ENCODE measurements around the gene GLI3.
A peak's percentile ranks its signal among the peaks of the same experiment; 100 is the strongest.

GLI3 gene

DNA sequence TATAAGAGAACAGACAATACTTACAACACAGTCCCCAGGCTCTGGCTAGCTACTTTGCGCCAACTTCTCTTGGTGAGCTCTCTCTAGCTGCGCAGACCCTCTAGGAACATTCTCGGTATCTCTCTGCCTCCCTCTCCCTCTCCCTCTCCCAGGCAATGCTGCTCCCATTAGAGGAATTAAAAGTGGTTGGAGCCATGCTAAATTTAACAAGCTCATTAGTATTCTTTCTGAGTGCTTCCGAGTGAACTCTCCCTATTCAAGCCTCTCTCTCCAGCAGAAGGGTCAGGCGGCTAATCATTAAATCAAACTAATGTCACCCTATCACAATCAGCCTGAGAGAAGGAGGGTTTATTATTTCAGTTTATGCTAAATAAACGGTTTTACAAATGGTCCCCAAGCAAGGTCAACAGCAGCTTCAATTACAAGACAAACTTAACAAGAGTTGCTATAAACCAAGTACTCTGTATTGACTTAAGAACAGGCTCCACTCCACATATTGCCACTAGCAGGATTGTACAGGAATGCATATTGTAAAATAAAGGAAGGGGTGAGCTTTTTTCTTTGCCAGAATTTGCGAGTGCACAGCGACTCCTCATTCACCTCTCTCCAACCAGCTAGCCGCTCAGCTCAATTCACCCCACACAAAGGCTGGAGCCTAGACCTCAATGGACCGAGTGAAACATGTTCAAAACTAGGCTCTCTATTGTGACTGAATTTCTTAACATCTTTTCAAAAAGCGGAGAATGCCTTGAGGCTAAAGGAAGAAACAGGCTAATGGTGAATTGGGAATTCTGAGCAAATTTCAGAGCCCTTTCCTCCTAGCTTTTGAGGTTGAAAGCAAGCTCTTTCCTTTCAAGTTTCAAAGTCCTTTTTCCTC is 84.4 kb downstream of the GLI3 start:
- Histone ChIP-seq H3K36me3 (replicated peaks) (no peaks in the 10 kb centered on the region; the same call in none of the 2 replicates), H3K27me3 (ENCODE audit: low read depth) (no peaks in the 10 kb centered on the region), H3K9me3 (no peaks in the 10 kb centered on the region), H3K4me3 (peak overlapping the region; percentile 18), H3K4me1 (peaks cover 67% of the 10 kb centered on the region)
- in situ Hi-C loops (cut with MboI; ENCODE audit: low sequenced_read_pairs) = no loop called here
- peak; percentile 86 to 98 for DNase-seq (ENCODE audit: low spot score in 2 of 2)

DNA sequence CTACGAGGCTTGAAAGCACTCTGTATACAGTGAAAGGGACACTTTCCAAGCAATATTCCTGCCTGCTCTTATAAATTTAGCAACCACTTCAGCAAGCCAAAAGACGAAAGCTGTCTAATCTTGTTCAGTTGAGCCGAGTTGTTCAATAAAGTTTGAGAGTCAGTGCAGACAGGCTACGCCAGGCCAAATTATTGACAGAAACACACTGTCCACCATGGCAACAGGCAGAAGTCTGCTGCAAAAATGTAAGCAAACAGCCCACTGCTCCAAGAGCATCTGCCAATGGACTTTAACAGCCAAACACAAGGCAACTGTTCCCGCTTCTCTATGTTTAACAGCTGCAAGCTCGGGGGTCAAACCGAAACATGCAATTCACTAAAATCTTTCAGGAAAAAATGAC is 85.7 kb downstream of the GLI3 start:
- Histone ChIP-seq H3K9me3 (no peaks in the 10 kb centered on the region), H3K27me3 (ENCODE audit: low read depth) (no peaks in the 10 kb centered on the region), H3K4me3 (peak overlapping the region; percentile 18), H3K4me1 (peaks cover 62% of the 10 kb centered on the region), H3K36me3 (replicated peaks) (peaks cover 5% of the 10 kb centered on the region)
- in situ Hi-C loops (cut with MboI; ENCODE audit: low sequenced_read_pairs) = no loop called here
- DNase-seq (ENCODE audit: low spot score in 2 of 2) = peak in 1 of 2 experiments; percentile 30

DNA sequence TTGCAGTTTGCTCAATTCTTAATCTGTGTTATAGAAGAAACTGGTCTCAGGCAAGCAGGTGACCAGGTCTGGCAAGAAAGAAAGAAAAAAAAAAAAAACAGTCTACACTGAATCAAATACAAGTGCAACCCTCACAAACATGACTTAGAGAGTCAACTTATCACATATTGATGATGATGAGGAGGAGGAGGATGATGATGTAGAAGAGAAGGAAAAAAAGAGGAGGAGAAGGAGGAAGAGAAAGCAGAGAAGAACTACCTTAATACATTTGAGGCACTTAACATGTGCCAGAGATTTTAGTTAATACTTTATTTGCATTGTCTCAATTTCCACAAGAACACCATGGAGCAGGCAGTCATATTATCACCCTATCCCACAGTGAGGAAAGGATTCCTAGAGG is 91.5 kb downstream of the GLI3 start:
- in situ Hi-C loops (cut with MboI; ENCODE audit: low sequenced_read_pairs) = no loop called here
- H3K4me3 ChIP-seq = no peak overlapping the region
- no peak for DNase-seq (ENCODE audit: low spot score in 2 of 2)

DNA sequence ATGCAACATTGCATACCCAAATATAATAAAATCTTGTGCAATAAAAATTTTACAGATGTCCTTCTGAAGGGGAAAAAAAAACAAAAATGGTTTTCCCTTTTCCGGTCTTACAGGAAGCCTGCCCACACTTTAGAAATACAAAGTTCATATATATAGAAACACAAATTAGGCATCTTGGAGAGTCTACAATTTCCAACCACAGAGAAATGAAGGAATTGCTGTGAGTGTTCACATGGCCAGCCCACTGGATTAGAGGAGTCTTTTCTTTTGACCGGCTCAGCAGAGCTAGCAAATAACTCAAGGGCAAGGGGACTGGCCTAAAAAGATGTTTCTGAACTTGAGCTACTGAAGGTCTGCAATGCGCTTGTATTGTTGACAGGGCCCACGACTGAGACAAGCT is 92.4 kb downstream of the GLI3 start:
- H3K27me3 ChIP-seq (ENCODE audit: low read depth) = no peaks in the 10 kb centered on the region
- no peak for DNase-seq (ENCODE audit: low spot score in 2 of 2)

More for the DNA sequence above, 91.5 kb downstream of the GLI3 start:
- Histone ChIP-seq H3K9me3 (no peaks in the 10 kb centered on the region), H3K27me3 (ENCODE audit: low read depth) (no peaks in the 10 kb centered on the region), H3K36me3 (replicated peaks) (peaks cover 6% of the 10 kb centered on the region; the same call in 1 of the 2 replicates), H3K4me1 (peaks cover 25% of the 10 kb centered on the region)

DNA sequence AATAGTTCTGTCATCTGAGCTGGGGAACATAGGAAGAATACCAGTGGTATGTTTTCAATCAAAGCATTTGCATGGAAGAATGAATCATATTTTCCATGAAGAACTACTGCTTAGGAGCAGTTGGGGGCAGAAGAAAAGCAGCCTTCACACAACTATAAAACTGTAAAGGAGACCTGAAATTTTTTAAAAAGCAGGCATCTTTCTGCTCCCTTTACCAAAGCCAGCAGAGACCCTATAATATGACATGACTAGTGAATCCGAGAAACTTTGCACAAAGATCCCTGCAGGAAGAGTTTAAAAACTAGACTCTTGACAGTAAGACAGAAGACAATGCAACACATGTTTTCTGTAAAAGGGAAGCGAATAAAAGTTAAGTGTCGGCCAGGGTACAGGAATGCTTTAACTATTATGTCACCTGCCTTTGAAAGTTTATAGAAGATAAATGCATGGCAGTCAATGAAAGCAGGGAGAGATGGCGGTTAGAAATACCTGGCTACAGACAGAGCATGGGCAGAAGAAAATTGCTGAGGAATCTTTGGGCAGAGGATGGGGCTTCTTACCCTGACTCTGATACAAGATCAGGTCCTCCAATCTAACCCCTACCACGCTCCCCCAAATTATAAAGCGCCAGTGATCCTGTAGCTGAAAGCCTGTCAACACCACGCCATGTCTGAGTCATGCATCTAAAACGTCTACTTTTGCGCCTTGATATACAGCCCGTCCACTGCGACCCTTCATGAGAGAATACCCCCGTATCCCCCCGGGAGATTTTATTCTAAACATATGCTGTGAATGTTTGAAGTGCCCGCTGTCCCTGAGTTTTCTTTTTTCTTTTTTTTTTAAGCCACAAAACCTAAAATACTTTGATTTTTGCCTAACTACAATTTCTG is 93.1 kb downstream of the GLI3 start:
- no peaks in the 10 kb centered on the region for H3K9me3 ChIP-seq
- no peaks in the 10 kb centered on the region for H3K27me3 ChIP-seq (ENCODE audit: low read depth)
- DNase-seq (ENCODE audit: low spot score in 2 of 2) = no peak
- no peak overlapping the region for H3K4me3 ChIP-seq
- H3K4me1 ChIP-seq = peaks cover 16% of the 10 kb centered on the region
- peaks cover 6% of the 10 kb centered on the region for H3K36me3 ChIP-seq (replicated peaks)
- in situ Hi-C loops (cut with MboI; ENCODE audit: low sequenced_read_pairs) = no loop called here

More for the DNA sequence above, 92.4 kb downstream of the GLI3 start:
- H3K4me1 ChIP-seq = peaks cover 19% of the 10 kb centered on the region
- no peak overlapping the region for H3K4me3 ChIP-seq
- peaks cover 6% of the 10 kb centered on the region for H3K36me3 ChIP-seq (replicated peaks)
- in situ Hi-C loops (cut with MboI; ENCODE audit: low sequenced_read_pairs) = no loop called here
- H3K9me3 ChIP-seq = no peaks in the 10 kb centered on the region

DNA sequence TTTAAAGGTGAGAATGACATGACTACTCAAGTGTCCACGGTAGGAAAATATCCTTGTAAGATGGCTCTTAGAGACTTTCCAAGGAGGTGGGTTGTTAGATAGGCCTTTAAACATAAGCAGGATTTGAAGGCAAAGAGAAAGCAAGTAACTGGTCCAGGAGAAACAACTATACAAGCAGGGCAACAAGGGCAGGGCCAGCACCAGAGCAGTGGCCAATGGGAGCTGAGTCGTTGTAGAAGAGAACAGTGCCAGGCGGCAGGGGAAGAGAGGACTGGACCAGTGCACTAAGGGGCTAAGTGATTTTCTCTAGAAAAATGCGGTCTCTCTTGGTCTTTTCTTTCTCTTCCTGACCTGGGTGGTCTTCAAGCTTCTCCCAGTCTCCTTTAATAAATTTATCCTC is 94.9 kb downstream of the GLI3 start:
- Histone ChIP-seq H3K27me3 (ENCODE audit: low read depth) (no peaks in the 10 kb centered on the region), H3K36me3 (replicated peaks) (peaks cover 6% of the 10 kb centered on the region; the same call in 1 of the 2 replicates), H3K4me1 (peaks cover 16% of the 10 kb centered on the region), H3K9me3 (no peaks in the 10 kb centered on the region), H3K4me3 (no peak overlapping the region)
- in situ Hi-C loops (cut with MboI; ENCODE audit: low sequenced_read_pairs) = no loop called here
- no peak for DNase-seq (ENCODE audit: low spot score in 2 of 2)

DNA sequence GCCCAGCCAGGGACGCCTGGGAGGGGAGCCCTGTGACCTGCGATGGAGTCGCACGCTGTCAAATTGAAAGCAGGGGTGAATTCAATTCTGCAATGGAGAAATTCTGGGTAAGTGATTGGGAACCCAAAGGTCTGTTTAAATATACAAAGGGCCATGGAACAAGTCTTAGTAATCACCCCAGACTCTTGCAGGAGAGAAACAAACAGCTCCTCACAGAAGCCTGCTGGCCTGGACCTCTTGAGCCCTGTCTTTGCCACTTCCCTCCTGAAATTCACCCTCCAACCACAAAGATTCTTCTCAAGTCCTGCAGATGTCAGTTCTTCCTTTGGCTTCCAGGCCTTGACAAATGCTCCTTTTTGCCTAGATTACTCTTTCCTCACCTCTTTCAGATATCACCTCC is 97.3 kb downstream of the GLI3 start:
- Histone ChIP-seq H3K36me3 (replicated peaks) (no peaks in the 10 kb centered on the region; the same call in 1 of the 2 replicates), H3K4me3 (no peak overlapping the region), H3K4me1 (peaks cover 14% of the 10 kb centered on the region), H3K9me3 (no peaks in the 10 kb centered on the region), H3K27me3 (ENCODE audit: low read depth) (no peaks in the 10 kb centered on the region)
- no peak for DNase-seq (ENCODE audit: low spot score in 2 of 2)
- in situ Hi-C loops (cut with MboI; ENCODE audit: low sequenced_read_pairs) = no loop called here

DNA sequence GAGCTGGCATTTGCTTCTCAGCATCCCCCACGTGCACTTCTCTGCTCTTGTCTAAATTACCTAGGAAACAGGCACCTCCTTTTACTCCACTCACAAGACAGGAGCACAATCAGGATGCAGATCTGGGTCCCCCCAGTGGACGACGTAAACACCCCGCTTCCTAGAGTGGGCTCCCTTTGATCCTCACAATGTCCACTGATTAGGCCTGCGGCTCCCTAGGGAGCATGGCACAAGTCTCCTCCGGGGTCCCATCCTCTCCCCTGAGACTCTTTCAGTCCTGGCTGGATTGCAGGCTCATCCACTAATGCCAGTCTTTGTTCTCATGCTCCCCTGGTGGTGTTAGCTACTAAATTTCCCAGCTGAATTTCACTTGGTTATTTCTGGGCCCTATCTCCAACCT is 98.3 kb downstream of the GLI3 start:
- no peak for DNase-seq (ENCODE audit: low spot score in 2 of 2)
- Histone ChIP-seq H3K4me3 (no peak overlapping the region), H3K27me3 (ENCODE audit: low read depth) (no peaks in the 10 kb centered on the region), H3K36me3 (replicated peaks) (no peaks in the 10 kb centered on the region; the same call in 1 of the 2 replicates), H3K9me3 (no peaks in the 10 kb centered on the region), H3K4me1 (peaks cover 7% of the 10 kb centered on the region)
- in situ Hi-C loops (cut with MboI; ENCODE audit: low sequenced_read_pairs) = no loop called here

DNA sequence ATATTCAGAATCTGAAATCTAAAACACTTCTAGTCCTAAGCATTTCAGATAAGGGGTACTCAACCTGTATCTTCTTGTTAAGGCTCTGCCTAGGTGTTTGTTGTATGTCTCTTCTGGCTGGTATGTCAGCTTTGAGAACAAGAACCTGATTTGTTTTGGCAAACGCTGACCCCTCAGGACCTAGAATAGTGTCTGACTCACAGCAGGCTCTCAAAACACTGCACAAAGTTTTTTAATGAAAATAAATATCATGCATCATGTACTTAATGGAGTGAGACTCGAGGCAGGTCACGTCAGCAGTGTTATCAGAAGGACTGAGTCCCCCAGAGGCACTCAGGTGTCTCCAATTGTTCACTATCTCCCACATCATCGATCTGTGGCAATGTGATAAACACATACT is 99.1 kb downstream of the GLI3 start:
- Histone ChIP-seq H3K4me3 (no peak overlapping the region), H3K9me3 (no peaks in the 10 kb centered on the region), H3K36me3 (replicated peaks) (no peaks in the 10 kb centered on the region; the same call in 1 of the 2 replicates), H3K27me3 (ENCODE audit: low read depth) (no peaks in the 10 kb centered on the region), H3K4me1 (peaks cover 4% of the 10 kb centered on the region)
- no peak for DNase-seq (ENCODE audit: low spot score in 2 of 2)
- in situ Hi-C loops (cut with MboI; ENCODE audit: low sequenced_read_pairs) = no loop called here

DNA sequence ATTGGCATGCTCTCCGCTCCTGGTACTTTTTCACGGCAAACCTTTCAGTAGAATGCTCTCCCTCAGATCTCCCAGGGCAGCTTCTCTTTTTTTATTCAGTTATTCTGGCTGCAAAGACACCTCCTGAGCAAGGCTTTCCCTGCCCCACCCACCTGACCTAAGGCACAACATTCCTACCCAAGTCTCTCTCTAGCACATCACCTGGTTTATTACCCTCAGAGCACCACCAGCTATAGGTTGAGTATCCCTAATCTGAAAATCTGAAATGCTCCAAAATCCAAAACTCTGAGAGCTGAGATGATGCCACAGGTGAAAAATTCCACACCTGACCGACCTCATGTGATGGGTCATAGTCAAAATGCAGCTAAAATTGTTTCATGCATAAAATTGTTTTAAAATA is 99.6 kb downstream of the GLI3 start:
- no peak for DNase-seq (ENCODE audit: low spot score in 2 of 2)
- no peaks in the 10 kb centered on the region for H3K9me3 ChIP-seq
- no peaks in the 10 kb centered on the region; the same call in 1 of the 2 replicates for H3K36me3 ChIP-seq (replicated peaks)
- in situ Hi-C loops (cut with MboI; ENCODE audit: low sequenced_read_pairs) = no loop called here
- H3K4me3 ChIP-seq = no peak overlapping the region
- H3K27me3 ChIP-seq (ENCODE audit: low read depth) = no peaks in the 10 kb centered on the region
- H3K4me1 ChIP-seq = peaks cover 9% of the 10 kb centered on the region

DNA sequence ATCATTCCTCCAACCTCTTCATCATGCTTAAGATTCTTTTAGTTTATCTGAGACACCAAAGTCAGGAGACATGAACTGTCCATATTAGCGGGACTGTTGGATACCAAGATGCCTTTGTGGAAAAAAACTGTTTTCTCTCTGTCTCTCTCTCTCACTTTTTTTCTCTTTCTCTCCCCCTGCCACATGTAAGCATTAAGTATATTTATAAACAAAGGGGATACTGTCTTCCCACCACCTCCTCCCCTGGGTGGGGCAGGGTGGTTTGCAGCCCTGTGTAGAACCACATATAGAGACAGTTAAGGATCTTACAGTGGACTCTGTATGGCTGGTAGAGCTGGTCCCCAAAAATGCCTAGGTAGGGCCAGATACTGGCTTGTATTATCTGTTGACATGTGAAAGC is 101.3 kb downstream of the GLI3 start:
- Histone ChIP-seq H3K27me3 (ENCODE audit: low read depth) (no peaks in the 10 kb centered on the region), H3K36me3 (replicated peaks) (peaks cover 2% of the 10 kb centered on the region; the same call in 1 of the 2 replicates), H3K4me1 (peaks cover 10% of the 10 kb centered on the region), H3K9me3 (0 out of 2 replicates have a peak, but pooled peaks cover 5% of the 10 kb centered on the region), H3K4me3 (no peak overlapping the region)
- in situ Hi-C loops (cut with MboI; ENCODE audit: low sequenced_read_pairs) = no loop called here
- no peak for DNase-seq (ENCODE audit: low spot score in 2 of 2)

DNA sequence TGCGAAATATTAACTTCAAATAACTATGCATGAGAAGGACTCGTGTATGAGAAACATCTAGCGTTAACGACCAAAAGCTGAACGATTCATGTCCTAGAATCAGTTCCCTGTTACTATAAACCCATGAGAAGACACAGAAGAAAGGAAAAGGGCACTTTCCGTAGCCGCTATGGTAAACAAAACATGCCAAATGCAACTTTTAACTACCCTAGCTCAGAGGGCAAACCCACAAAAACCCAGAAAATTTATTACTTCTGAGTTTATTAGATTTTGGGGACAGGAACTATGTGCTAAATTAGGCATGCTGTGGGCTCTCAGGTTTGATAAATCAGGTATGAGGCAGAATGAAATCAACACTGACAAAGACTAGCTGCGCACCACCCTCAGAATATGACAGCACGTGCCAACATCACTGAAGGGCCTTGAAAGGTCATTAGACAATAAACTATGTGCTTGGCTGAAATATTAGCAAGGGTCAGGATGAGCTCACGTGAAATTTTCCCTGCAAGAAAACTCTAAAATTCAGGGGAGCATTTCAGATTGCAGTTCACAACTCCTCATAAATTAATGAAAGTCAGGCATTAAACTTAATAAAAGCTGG is 102.6 kb downstream of the GLI3 start:
- peaks cover 10% of the 10 kb centered on the region for H3K4me1 ChIP-seq
- no peak overlapping the region for H3K4me3 ChIP-seq
- peaks cover 2% of the 10 kb centered on the region; the same call in 1 of the 2 replicates for H3K36me3 ChIP-seq (replicated peaks)
- no peaks in the 10 kb centered on the region for H3K27me3 ChIP-seq (ENCODE audit: low read depth)
- H3K9me3 ChIP-seq = 0 out of 2 replicates have a peak, but pooled peaks cover 6% of the 10 kb centered on the region
- DNase-seq (ENCODE audit: low spot score in 2 of 2) = no peak
- in situ Hi-C loops (cut with MboI; ENCODE audit: low sequenced_read_pairs) = no loop called here

DNA sequence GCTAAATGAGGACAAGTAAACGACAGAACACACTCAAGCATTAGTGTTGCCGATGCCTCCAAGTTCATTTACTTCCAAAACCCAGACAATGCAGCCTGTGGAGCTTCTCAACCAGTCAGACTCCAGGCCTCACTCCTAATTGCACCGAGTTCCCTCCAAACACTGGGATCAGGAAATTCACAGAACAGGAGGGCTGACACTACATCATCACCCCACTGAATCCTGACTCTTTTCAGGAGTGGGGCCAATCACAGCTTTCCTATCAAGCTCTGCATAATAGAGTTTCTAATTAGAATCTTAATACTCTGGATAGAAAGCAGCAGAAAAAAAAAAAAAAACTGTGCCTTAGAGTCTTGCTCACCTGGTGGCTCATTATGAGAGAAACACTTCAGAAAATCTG is 103.7 kb downstream of the GLI3 start:
- H3K4me3 ChIP-seq = no peak overlapping the region
- no peaks in the 10 kb centered on the region for H3K27me3 ChIP-seq (ENCODE audit: low read depth)
- in situ Hi-C loops (cut with MboI; ENCODE audit: low sequenced_read_pairs) = no loop called here
- H3K4me1 ChIP-seq = peaks cover 10% of the 10 kb centered on the region
- H3K9me3 ChIP-seq = 0 out of 2 replicates have a peak, but pooled peaks cover 6% of the 10 kb centered on the region
- H3K36me3 ChIP-seq (replicated peaks) = peaks cover 2% of the 10 kb centered on the region; the same call in 1 of the 2 replicates
- DNase-seq (ENCODE audit: low spot score in 2 of 2) = no peak

Data from HAP-1 (cell line).